NB4 (cell line): Measurements from ENCODE around the gene ACTRT2.

Experiments
- MAX ChIP-seq: IDR thresholded peaks from 2 replicates; pipeline ENCODE4 v1.6.1; 2011; ENCODE audit warnings: low read depth, low read length
- POLR2A ChIP-seq: IDR thresholded peaks from 2 replicates; pipeline ENCODE4 v1.6.1; 2011; ENCODE audit warnings: mild to moderate bottlenecking; ENCODE audit not compliant: insufficient read length; ENCODE audit errors: extremely low read depth
- TF ChIP-seq, protein P1 (sequence below): IDR thresholded peaks from one replicate; pipeline ENCODE4 v1.5.1; 2012; ENCODE audit warnings: low read depth, low read length

GRCh38 chr1:3033040-3033789 lies 11.9 kb downstream of the ACTRT2 start:
- TF ChIP-seq, protein P1, sequence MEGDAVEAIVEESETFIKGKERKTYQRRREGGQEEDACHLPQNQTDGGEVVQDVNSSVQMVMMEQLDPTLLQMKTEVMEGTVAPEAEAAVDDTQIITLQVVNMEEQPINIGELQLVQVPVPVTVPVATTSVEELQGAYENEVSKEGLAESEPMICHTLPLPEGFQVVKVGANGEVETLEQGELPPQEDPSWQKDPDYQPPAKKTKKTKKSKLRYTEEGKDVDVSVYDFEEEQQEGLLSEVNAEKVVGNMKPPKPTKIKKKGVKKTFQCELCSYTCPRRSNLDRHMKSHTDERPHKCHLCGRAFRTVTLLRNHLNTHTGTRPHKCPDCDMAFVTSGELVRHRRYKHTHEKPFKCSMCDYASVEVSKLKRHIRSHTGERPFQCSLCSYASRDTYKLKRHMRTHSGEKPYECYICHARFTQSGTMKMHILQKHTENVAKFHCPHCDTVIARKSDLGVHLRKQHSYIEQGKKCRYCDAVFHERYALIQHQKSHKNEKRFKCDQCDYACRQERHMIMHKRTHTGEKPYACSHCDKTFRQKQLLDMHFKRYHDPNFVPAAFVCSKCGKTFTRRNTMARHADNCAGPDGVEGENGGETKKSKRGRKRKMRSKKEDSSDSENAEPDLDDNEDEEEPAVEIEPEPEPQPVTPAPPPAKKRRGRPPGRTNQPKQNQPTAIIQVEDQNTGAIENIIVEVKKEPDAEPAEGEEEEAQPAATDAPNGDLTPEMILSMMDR, result no peak
- no peak for TF ChIP-seq POLR2A
- no peak for TF ChIP-seq MAX
